Measurements from ENCODE around the gene ZSWIM3.

GRCh38 chr20:45834797-45835161 lies 22.6 kb upstream of the ZSWIM3 start:
- TF ChIP-seq CTCF (IDR thresholded peaks at IDR 0.05) (no peak), EP300 (IDR thresholded peaks at IDR 0.05) (no peak), POLR2A (IDR thresholded peaks at IDR 0.05) (no peak)
